Activated T-helper 17 cell treated with anti-CD3 and anti-CD28 coated beads, Interleukin-2, amount 50 U/mL, for 72 hours (primary cell): ENCODE results near the gene TLDC2. TPM values are rescaled to one million over a fixed set of nuclear protein-coding genes. Genes with fewer than 3 reads are reported as not detected.

Experiments used
- ATAC-seq: fragments of 150-1000 bp; cut with Tn5 transposase; replicated peaks from 2 replicates; pipeline ENCODE4 v1.10.0; 2021; ENCODE audit warnings: mild to moderate bottlenecking, moderate library complexity
- H3K27ac Mint-ChIP-seq: one replicate; pipeline ENCODE4 v1.8.0; 2022; ENCODE audit warnings: mixed read lengths
- H3K27me3 Mint-ChIP-seq: one replicate; pipeline ENCODE4 v1.8.0; 2022; ENCODE audit warnings: mixed read lengths
- H3K36me3 Mint-ChIP-seq: one replicate; pipeline ENCODE4 v1.8.0; 2022; ENCODE audit warnings: low read depth, mild to moderate bottlenecking, mixed read lengths
- H3K4me1 Mint-ChIP-seq: one replicate; pipeline ENCODE4 v1.8.0; 2022; ENCODE audit warnings: mixed read lengths
- H3K4me3 Mint-ChIP-seq: one replicate; pipeline ENCODE4 v1.8.0; 2022; ENCODE audit warnings: mild to moderate bottlenecking, mixed read lengths
- H3K9me3 Mint-ChIP-seq: one replicate; pipeline ENCODE4 v1.8.0; 2022; ENCODE audit warnings: mixed read lengths
- total RNA-seq, 2 donors: library from RNA; stranded (reverse); gene quantifications; one replicate each; pipeline ENCODE4 v1.2.3, GENCODE V29; 2022

Gene TLDC2
- total RNA-seq, 2 donors from 2014 or later: not detected

- Mint-ChIP-seq H3K9me3 (no peaks in the 10 kb centered on the region), H3K36me3 (no peaks in the 10 kb centered on the region), H3K27me3 (no peaks in the 10 kb centered on the region), H3K27ac (no peak overlapping the region), H3K4me3 (no peak overlapping the region), H3K4me1 (peaks cover 10% of the 10 kb centered on the region)
- ATAC-seq: no peak
These were observed 30.5 kb upstream of the TLDC2 start for GRCh38 chr20:36845288-36845971.

DNA sequence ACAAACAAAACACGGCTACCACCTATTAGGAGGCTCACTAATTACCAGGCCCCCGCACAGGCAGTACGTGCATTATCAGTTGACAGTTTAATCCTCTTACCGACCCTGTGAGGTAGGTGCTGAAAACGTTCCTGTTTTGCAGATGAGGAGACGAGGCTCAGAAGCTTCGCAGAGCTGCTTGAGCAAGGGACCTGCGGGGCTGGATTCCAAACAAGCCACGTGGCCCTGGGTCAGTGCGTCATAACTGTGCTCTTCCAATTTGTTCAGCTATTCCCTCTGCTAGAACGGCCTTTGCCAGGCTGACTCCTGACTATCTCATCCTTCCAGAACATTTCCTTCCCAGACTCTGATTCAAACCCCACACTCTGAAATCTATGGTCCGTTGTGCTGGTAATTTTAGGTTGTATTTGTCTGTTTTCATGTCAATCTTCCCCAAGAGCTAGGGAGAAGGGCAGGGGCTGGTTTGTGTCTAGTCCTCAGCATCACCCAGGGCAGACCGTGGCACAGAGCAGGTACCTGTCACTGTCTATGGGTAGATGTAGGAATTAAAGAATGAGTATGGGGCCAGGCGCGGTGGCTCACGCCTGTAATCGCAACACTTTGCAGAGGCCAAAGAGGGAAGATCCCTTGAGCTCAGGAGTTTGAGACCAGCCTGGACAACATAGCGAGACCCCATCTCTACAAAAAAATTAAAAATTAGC lies 28.8 kb upstream of the TLDC2 start:
- Mint-ChIP-seq H3K36me3 (no peaks in the 10 kb centered on the region), H3K9me3 (no peaks in the 10 kb centered on the region), H3K4me3 (no peak overlapping the region), H3K27ac (no peak overlapping the region), H3K27me3 (no peaks in the 10 kb centered on the region), H3K4me1 (peaks cover 7% of the 10 kb centered on the region)
- ATAC-seq: no peak

DNA sequence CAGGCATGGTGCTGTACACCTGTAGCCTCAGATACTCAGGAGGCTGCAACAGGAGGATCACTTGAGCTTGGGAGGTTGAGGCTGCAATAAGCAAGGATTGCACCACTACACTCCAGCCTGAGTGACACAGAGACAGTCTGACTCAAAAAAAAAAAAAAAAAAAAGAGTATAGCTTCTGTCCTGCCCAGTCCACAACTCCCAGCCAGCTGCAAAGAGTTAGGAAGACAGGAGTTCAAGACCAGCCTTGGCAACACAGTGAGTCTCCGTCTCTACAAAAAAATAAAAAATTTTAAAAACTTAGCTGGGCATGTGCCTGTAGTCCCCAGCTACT lies 28.3 kb upstream of the TLDC2 start:
- H3K36me3 Mint-ChIP-seq: no peaks in the 10 kb centered on the region
- no peaks in the 10 kb centered on the region for H3K9me3 Mint-ChIP-seq
- no peak for ATAC-seq
- H3K4me1 Mint-ChIP-seq: peaks cover 6% of the 10 kb centered on the region
- H3K27ac Mint-ChIP-seq: no peak overlapping the region
- H3K27me3 Mint-ChIP-seq: no peaks in the 10 kb centered on the region
- H3K4me3 Mint-ChIP-seq: no peak overlapping the region

DNA sequence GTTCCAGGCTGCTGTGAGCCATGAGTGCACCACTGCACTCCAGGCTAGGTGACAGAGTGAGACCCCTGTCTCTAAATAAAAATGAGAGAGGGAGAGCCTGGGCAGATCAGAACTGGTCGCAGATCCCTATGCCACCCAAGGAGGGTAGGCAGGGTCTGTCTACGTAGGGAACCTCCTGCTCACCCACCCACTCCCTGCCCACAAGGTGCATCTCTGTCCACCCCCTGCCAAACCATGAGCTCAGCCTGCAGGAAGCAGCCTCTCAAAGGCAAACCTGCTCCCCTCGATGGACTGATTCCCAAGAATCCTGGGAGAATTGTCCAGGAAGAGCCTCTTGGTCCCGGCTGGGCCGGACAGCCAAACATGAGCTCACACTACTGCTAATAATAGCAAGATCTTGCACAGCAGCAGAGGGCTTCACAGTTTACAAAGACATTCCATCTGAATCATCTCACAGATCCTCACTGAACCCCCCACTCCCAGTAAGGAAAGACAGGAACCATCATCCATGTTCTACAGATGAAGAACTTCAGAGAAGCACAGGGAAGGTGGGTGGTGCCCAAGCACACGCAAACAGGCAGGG lies 27.8 kb upstream of the TLDC2 start:
- no peaks in the 10 kb centered on the region for H3K9me3 Mint-ChIP-seq
- H3K36me3 Mint-ChIP-seq: no peaks in the 10 kb centered on the region
- ATAC-seq: no peak
- H3K27me3 Mint-ChIP-seq: no peaks in the 10 kb centered on the region
- no peak overlapping the region for H3K4me3 Mint-ChIP-seq
- H3K27ac Mint-ChIP-seq: no peak overlapping the region
- H3K4me1 Mint-ChIP-seq: peaks cover 5% of the 10 kb centered on the region

DNA sequence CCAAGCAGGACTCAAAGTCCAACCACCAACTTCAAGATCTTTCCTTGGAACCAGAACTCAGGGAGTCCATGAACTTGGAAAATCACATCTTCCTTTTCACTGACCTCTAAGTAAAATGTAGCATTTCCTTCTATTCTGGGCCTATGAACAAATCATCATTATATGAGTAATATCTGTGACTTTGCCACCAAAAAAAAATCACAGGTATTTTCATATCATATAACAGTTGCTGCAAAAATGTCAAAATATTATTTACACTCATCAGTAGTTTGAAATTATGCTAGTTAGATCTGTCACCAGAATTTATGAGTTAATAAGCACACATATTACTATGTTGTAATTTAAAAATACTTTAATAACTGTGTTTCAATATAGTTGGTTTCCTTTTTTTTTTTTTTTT lies 27.3 kb upstream of the TLDC2 start:
- H3K27me3 Mint-ChIP-seq: no peaks in the 10 kb centered on the region
- no peak for ATAC-seq
- H3K4me1 Mint-ChIP-seq: no peaks in the 10 kb centered on the region
- no peak overlapping the region for H3K4me3 Mint-ChIP-seq
- no peak overlapping the region for H3K27ac Mint-ChIP-seq
- H3K36me3 Mint-ChIP-seq: no peaks in the 10 kb centered on the region
- no peaks in the 10 kb centered on the region for H3K9me3 Mint-ChIP-seq

- Mint-ChIP-seq H3K27me3 (no peaks in the 10 kb centered on the region), H3K27ac (no peak overlapping the region), H3K4me3 (no peak overlapping the region), H3K9me3 (no peaks in the 10 kb centered on the region), H3K4me1 (no peaks in the 10 kb centered on the region), H3K36me3 (no peaks in the 10 kb centered on the region)
- no peak for ATAC-seq
These were observed 26.4 kb upstream of the TLDC2 start for GRCh38 chr20:36849333-36850065.

- H3K27me3 Mint-ChIP-seq: no peaks in the 10 kb centered on the region
- no peaks in the 10 kb centered on the region for H3K9me3 Mint-ChIP-seq
- H3K36me3 Mint-ChIP-seq: no peaks in the 10 kb centered on the region
- ATAC-seq: no peak
- H3K4me3 Mint-ChIP-seq: no peak overlapping the region
- H3K27ac Mint-ChIP-seq: no peak overlapping the region
- no peaks in the 10 kb centered on the region for H3K4me1 Mint-ChIP-seq
These were observed 25.2 kb upstream of the TLDC2 start for GRCh38 chr20:36850759-36851158.

- ATAC-seq: no peak
- Mint-ChIP-seq H3K27ac (no peak overlapping the region), H3K9me3 (no peaks in the 10 kb centered on the region), H3K27me3 (no peaks in the 10 kb centered on the region), H3K36me3 (no peaks in the 10 kb centered on the region), H3K4me3 (no peak overlapping the region), H3K4me1 (no peaks in the 10 kb centered on the region)
These were observed 24.4 kb upstream of the TLDC2 start for GRCh38 chr20:36851490-36851889.

- no peaks in the 10 kb centered on the region for H3K36me3 Mint-ChIP-seq
- no peaks in the 10 kb centered on the region for H3K27me3 Mint-ChIP-seq
- H3K27ac Mint-ChIP-seq: no peak overlapping the region
- ATAC-seq: no peak
- H3K4me1 Mint-ChIP-seq: peaks cover 4% of the 10 kb centered on the region
- no peaks in the 10 kb centered on the region for H3K9me3 Mint-ChIP-seq
- H3K4me3 Mint-ChIP-seq: no peak overlapping the region
These were observed 23.8 kb upstream of the TLDC2 start for GRCh38 chr20:36852187-36852586.

DNA sequence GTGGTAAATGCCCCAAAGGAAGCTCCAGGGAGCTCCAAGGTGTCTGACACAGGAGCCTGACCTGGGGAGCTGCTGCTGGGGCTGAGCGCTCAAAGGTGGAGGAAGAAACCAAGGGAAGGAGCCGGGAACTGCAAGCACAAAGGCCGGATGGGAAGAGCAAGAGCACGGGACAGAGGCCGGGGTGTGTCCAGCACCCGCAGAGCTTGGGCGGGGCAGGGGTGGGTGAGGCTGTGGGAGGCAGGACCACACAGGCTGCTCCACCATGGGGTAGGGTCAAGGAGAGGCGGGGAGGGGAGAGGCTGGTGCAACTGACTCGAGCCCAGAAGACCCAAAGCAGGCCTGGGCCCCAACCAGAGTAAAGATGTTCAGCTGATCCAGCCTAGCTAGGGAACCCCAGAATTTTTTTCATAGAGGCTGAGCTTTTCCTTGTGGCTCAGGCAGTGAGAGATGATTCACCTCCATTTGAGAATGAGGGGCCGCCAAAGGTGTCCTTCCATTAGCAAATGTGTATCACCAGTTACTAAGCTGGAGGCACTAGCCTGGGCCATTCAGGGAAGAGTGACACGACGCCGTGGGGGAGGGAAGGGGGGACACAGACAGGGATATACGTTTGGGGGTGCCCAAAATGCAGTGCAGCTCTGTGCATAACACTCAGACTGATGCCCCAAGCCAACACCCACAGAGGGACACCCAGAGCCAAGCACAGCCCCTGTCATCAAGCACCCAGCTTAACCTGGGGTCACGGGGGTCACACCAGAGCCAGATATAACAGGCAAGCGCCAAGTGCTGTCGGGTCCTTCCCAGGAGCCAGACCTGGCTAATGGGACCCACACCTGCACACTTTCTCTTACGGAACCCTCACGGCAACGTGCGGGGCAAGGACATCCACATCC lies 21.3 kb upstream of the TLDC2 start:
- H3K4me3 Mint-ChIP-seq: no peak overlapping the region
- H3K27ac Mint-ChIP-seq: peak overlapping the region; percentile 67
- no peak for ATAC-seq
- H3K9me3 Mint-ChIP-seq: no peaks in the 10 kb centered on the region
- H3K27me3 Mint-ChIP-seq: no peaks in the 10 kb centered on the region
- H3K4me1 Mint-ChIP-seq: peaks cover 6% of the 10 kb centered on the region
- H3K36me3 Mint-ChIP-seq: no peaks in the 10 kb centered on the region

- ATAC-seq: no peak
- no peaks in the 10 kb centered on the region for H3K9me3 Mint-ChIP-seq
- no peak overlapping the region for H3K27ac Mint-ChIP-seq
- H3K27me3 Mint-ChIP-seq: no peaks in the 10 kb centered on the region
- no peaks in the 10 kb centered on the region for H3K36me3 Mint-ChIP-seq
- no peak overlapping the region for H3K4me3 Mint-ChIP-seq
- H3K4me1 Mint-ChIP-seq: peaks cover 6% of the 10 kb centered on the region
These were observed 20.7 kb upstream of the TLDC2 start for GRCh38 chr20:36855241-36855657.

DNA sequence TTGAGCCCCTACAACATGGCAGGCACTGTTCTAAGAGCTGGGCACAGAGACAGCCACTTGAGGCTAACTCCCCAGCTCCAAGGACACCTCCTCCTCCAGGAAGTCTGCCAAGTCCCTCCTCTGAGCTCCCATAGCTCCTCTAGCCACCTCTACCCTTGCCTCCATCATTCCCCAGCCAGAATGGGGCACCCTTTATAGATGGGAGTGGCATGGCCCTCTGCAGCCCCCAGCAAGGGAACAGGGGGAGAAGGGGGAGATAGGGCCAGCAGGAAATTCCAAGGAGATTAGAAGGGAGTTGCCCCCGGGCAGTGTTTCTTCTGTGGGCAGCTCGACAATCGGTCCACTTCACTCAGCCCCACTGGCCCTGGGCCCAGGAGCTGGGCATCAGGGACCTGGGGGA lies 19.7 kb upstream of the TLDC2 start:
- H3K27ac Mint-ChIP-seq: no peak overlapping the region

GRCh38 chr20:36856691-36857635 lies 19.0 kb upstream of the TLDC2 start:
- peak overlapping the region; percentile 27 for H3K27ac Mint-ChIP-seq
- no peaks in the 10 kb centered on the region for H3K36me3 Mint-ChIP-seq
- H3K27me3 Mint-ChIP-seq: peaks cover 4% of the 10 kb centered on the region
- H3K9me3 Mint-ChIP-seq: no peaks in the 10 kb centered on the region
- ATAC-seq: peak; percentile 72
- H3K4me1 Mint-ChIP-seq: peaks cover 11% of the 10 kb centered on the region
- H3K4me3 Mint-ChIP-seq: peak overlapping the region; percentile 35

More for the DNA sequence above, 19.7 kb upstream of the TLDC2 start:
- peak overlapping the region; percentile 35 for H3K4me3 Mint-ChIP-seq
- peaks cover 1% of the 10 kb centered on the region for H3K27me3 Mint-ChIP-seq
- no peaks in the 10 kb centered on the region for H3K36me3 Mint-ChIP-seq
- no peak for ATAC-seq
- no peaks in the 10 kb centered on the region for H3K9me3 Mint-ChIP-seq
- peaks cover 8% of the 10 kb centered on the region for H3K4me1 Mint-ChIP-seq
